GM12874 (cell line): ENCODE data around the gene KRTAP4-12.

Experiments used
- CTCF ChIP-seq: IDR thresholded peaks from 2 replicates; pipeline ENCODE4 v1.5.1; 2011; ENCODE audit warnings: low read depth, mild to moderate bottlenecking, control low read depth, low read length, moderate library complexity; ENCODE audit not compliant: insufficient read depth

Gene KRTAP4-12

GRCh38 chr17:41151525-41151924 is 27.5 kb upstream of the KRTAP4-12 start:
- no peak for TF ChIP-seq CTCF

- no peak for TF ChIP-seq CTCF
Measured at GRCh38 chr17:41150026-41150425, 26.0 kb upstream of the KRTAP4-12 start.

- TF ChIP-seq CTCF, result no peak
Measured at GRCh38 chr17:41149652-41149985, 25.6 kb upstream of the KRTAP4-12 start, which contains the start of gene KRTAP4-5. KRTAP4-5 (minus strand) TSS chr17:41149825; CDS start chr17:41149767, 58 bp downstream.

DNA sequence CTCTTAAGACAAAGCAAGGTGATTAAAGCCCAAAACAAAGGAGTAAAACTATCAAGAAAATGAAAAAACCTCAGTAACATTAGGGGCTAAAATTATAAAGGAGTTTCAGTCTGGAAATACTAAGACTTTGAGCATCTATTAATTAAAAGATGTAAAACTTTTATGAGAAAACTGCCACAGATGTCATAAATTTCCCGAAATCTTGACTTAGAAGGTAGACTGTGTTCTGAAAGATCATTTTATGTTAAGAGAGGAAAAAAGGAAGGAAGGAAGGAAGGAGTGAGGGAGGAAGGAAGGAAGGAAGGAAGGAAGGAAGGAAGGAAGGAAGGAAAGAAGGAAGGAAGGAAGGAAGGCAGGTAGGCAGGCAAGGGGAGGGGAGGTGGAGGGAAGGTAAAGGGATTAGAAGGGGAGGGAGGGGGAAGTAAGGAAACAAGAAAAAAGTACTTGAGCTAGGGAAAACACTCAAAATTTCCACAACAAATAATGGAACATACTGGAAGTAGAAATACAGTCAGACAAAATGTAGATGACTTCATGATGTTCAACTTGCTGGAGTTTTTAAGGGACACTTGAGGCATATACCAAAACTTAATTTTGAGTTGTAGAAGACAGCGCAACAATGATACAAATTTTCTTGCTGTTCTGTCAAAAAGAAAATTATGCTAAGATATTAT is 23.7 kb upstream of the KRTAP4-12 start:
- TF ChIP-seq CTCF, result no peak

DNA sequence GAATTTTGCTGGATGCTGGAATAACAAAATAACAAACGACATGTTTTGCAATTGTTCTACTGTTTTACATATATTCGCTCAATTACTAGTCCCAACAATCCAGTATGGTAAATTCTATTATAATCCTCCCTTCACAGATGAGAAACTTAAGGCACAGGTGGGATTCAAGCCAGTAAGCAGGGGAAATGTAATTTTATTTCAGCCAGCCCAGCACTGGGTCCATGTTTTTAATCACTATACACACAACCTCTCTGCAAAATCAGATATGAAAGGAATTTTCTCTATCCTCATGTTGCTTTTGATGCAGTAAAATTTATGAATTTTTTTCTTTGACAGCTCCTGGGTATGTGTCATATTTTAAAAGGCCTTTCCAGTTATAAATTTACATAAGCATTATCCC is 21.3 kb upstream of the KRTAP4-12 start:
- no peak for TF ChIP-seq CTCF

GRCh38 chr17:41144846-41145245 is 20.9 kb upstream of the KRTAP4-12 start:
- no peak for TF ChIP-seq CTCF

DNA sequence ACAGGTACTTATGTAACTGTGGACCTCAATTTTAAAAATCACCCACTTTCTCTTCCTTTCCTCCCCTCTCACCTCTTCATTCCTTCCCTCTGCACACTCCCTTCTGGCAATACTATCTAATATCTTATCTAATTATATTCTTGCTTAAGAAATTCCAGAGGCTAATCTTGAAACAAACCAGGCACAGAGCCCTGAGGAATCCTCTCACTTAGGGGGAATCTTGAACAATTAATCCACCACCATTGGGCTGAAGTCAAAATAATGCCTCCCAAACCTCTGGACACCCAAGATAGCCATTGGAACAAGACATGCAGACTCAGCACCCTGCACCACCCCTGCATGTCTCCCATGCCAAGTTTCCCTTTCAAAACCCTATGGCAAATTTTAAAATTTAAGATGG is 17.4 kb upstream of the KRTAP4-12 start:
- no peak for TF ChIP-seq CTCF
